ENCODE measurements around the gene NAP1L4. TPM values are rescaled to one million over a fixed set of nuclear protein-coding genes. Genes with fewer than 3 reads are reported as not detected.
A peak's percentile ranks its signal among the peaks of the same experiment; 100 is the strongest.

The NAP1L4 gene, protein sequence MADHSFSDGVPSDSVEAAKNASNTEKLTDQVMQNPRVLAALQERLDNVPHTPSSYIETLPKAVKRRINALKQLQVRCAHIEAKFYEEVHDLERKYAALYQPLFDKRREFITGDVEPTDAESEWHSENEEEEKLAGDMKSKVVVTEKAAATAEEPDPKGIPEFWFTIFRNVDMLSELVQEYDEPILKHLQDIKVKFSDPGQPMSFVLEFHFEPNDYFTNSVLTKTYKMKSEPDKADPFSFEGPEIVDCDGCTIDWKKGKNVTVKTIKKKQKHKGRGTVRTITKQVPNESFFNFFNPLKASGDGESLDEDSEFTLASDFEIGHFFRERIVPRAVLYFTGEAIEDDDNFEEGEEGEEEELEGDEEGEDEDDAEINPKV
- 109 and 121 TPM in 2 replicates for total RNA-seq

DNA sequence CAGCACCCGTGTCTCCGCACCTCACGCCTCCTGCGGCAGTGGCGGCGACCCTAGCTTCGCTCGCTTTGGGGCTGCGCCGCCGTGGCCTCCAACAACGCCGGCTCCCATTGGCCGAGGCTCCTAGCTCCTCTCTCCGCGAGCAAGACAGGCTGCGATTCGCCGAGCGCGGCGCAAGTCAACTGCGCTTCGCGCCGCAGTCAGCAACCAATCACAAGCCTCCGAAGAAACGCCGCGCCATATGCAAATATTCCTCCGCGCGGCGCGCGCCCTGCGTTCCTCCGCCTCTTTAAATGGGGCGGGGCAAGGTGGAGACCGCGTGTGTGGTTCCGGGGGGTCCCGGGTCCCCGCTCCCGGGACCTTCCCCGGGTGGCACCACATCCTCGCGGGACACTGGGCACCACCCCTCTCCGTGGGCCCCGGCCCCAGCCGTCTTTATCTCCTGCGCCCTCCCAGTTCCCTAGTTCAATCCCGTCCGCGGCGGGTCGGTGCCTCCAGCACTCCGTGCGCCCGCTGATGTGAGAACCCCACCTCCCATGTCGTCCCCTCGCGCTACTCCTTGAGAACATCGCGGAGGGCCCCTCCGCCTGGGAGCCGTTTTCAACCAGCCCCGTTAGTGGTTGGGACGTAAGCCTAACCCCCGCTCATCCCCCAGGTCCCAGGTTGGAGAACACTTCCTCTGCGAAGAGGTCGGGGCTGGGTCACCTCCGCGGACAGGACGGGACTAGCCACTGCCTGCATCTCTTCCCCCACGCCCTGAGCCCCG, at the start of gene NAP1L4:
Gene NAP1L4 (minus strand): TSS at position 96 of the 763 bp plus-strand sequence. CDS start 13,109 bp downstream, outside the sequence.
- Histone ChIP-seq H3K27me3 (ENCODE audit: control insufficient read depth, insufficient read depth, low read length) (no peaks in the 10 kb centered on the region), H3K36me3 (ENCODE audit: control insufficient read depth, insufficient read depth, low read length) (no peaks in the 10 kb centered on the region), H3K4me3 (ENCODE audit: low read depth, low read length) (peak within 1 kb of the TSS; percentile 76)
- TF ChIP-seq, protein P1, sequence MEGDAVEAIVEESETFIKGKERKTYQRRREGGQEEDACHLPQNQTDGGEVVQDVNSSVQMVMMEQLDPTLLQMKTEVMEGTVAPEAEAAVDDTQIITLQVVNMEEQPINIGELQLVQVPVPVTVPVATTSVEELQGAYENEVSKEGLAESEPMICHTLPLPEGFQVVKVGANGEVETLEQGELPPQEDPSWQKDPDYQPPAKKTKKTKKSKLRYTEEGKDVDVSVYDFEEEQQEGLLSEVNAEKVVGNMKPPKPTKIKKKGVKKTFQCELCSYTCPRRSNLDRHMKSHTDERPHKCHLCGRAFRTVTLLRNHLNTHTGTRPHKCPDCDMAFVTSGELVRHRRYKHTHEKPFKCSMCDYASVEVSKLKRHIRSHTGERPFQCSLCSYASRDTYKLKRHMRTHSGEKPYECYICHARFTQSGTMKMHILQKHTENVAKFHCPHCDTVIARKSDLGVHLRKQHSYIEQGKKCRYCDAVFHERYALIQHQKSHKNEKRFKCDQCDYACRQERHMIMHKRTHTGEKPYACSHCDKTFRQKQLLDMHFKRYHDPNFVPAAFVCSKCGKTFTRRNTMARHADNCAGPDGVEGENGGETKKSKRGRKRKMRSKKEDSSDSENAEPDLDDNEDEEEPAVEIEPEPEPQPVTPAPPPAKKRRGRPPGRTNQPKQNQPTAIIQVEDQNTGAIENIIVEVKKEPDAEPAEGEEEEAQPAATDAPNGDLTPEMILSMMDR (IDR thresholded peaks at IDR 0.05; ENCODE audit: insufficient read depth, low read length, poor library complexity, severe bottlenecking), result no peak
- peak; percentile 88 for DNase-seq (ENCODE audit: low read depth)

- H3K4me3 ChIP-seq (ENCODE audit: low read depth, low read length), result no peak overlapping the region
- no peak for DNase-seq (ENCODE audit: low read depth)
- peaks cover 5% of the 10 kb centered on the region for H3K36me3 ChIP-seq (ENCODE audit: control insufficient read depth, insufficient read depth, low read length)
- no peaks in the 10 kb centered on the region for H3K27me3 ChIP-seq (ENCODE audit: control insufficient read depth, insufficient read depth, low read length)
- TF ChIP-seq, protein P1 (IDR thresholded peaks at IDR 0.05; ENCODE audit: insufficient read depth, low read length, poor library complexity, severe bottlenecking), result no peak
Measured at GRCh38 chr11:3040881-3041280, 48.8 kb upstream of the NAP1L4 start.

DNA sequence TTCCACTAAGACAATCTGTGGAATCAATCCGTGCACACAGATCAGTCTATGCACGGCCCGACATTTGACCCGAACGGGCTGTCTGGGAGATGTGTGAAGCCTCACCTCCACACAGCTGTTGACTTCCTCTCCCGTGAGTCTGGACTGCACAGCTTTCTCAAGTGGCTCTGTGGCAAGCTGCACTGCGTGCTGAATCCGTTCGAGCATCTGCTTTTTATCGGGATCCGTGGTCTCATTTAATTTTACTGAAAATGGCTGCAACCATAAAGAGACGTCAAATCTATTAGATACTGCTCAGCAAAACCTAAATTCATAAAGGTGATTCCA, 45.8 kb upstream of the NAP1L4 start:
- DNase-seq (ENCODE audit: low read depth), result no peak
- Histone ChIP-seq H3K36me3 (ENCODE audit: control insufficient read depth, insufficient read depth, low read length) (peaks cover 2% of the 10 kb centered on the region), H3K4me3 (ENCODE audit: low read depth, low read length) (no peak overlapping the region), H3K27me3 (ENCODE audit: control insufficient read depth, insufficient read depth, low read length) (no peaks in the 10 kb centered on the region)
- TF ChIP-seq, protein P1 (IDR thresholded peaks at IDR 0.05; ENCODE audit: insufficient read depth, low read length, poor library complexity, severe bottlenecking), result no peak

DNA sequence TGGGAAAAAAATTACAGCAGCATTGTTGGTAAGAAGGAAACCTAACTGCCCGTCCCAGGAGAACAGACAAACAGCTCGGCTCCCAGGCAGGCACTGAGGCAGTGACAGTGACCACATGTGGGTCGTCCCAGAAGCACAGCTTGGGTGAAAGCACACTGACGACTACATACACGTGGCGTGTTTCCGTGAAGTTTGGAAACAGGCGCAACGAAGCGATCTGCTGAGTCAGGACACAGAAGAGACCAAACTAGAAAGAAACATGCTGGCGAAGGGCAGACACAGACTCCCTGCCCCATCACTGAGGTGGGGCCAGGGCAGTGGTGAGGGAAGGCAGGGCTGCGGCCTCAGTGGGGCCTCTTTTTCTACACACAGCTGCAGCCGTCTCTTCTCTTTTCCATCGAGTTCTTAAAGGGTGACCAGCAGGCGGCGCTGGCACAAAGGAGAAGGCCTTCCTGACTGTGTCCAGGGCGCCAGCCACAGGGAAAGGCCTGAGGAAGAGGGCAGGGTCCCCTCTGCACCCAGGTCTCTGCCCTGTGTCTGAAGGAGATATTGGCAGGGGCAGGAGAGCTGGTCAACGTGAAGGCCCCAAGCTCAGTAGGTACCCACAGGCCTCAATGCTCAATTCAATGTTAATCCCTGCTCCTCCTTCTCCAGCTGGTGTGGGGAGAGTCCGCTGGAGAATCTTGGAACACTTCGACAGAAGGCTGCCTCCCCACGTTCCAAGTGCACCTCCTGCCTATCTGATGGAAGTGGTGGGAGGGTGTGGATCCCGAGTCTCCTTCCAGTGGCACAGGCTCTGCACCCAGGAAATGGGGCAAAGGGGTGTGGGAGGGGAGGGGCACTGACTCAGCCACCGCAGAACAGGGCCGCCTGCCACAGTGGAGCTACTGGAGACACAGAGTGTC, 45.2 kb upstream of the NAP1L4 start:
- DNase-seq (ENCODE audit: low read depth), result no peak
- TF ChIP-seq, protein P1 (IDR thresholded peaks at IDR 0.05; ENCODE audit: insufficient read depth, low read length, poor library complexity, severe bottlenecking), result peak; percentile 83
- H3K36me3 ChIP-seq (ENCODE audit: control insufficient read depth, insufficient read depth, low read length), result peaks cover 2% of the 10 kb centered on the region

DNA sequence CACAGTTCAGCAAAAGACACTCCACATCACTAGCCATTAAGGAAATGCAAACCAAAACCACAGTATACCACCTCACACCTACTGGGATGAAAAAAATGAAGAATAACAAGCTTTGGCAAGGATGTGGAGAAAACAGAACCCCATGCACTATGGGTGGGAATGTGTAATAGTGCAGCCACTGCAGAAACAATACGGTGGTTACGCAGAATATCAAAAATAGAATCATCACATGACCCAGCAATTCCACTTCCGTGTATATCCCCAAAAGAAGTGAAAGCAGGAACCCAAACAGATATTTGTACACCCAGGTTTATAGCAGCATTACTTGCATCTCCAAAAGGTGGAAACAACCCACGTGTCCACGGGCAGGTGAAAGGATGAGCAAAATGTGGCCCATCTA, 44.3 kb upstream of the NAP1L4 start:
- no peaks in the 10 kb centered on the region for H3K27me3 ChIP-seq (ENCODE audit: control insufficient read depth, insufficient read depth, low read length)
- H3K4me3 ChIP-seq (ENCODE audit: low read depth, low read length), result no peak overlapping the region
- TF ChIP-seq, protein P1 (IDR thresholded peaks at IDR 0.05; ENCODE audit: insufficient read depth, low read length, poor library complexity, severe bottlenecking), result no peak
- peaks cover 2% of the 10 kb centered on the region for H3K36me3 ChIP-seq (ENCODE audit: control insufficient read depth, insufficient read depth, low read length)
- no peak for DNase-seq (ENCODE audit: low read depth)

More for the DNA sequence above, 45.2 kb upstream of the NAP1L4 start:
- no peak overlapping the region for H3K4me3 ChIP-seq (ENCODE audit: low read depth, low read length)
- H3K27me3 ChIP-seq (ENCODE audit: control insufficient read depth, insufficient read depth, low read length), result no peaks in the 10 kb centered on the region

Measured in kidney epithelial cell (primary cell).